Neutrophil (primary cell): ENCODE results near the gene C10orf95.

ENCODE experiments used
- H3K27ac ChIP-seq: fragments of 200-600 bp; sonication (generic); 2 replicates; pipeline ENCODE4 v1.5.1; 2016; ENCODE audit warnings: mild to moderate bottlenecking, moderate library complexity
- H3K27me3 ChIP-seq: fragments of 200-600 bp; sonication (generic); 2 replicates; pipeline ENCODE4 v1.6.0; 2016; ENCODE audit warnings: mild to moderate bottlenecking
- H3K36me3 ChIP-seq: fragments of 200-600 bp; sonication (generic); 2 replicates; pipeline ENCODE4 v1.5.1; 2017
- H3K4me1 ChIP-seq, 2 experiments: fragments of 200-600 bp in 1 of 2; sonication (generic) in 1 of 2; 1 replicate in 1 of 2; 2 replicates in 1 of 2; pipeline versions ENCODE4 v1.5.1 to v1.6.1; 2013 to 2016; ENCODE audit warnings: low read depth in 1 of 2, low read length in 1 of 2, mild to moderate bottlenecking in 1 of 2, moderate library complexity in 1 of 2; ENCODE audit not compliant: control insufficient read depth in 1 of 2, insufficient read depth in 1 of 2
- H3K4me3 ChIP-seq, 2 experiments: fragments of 200-600 bp in 1 of 2; sonication (generic) in 1 of 2; 1 replicate in 1 of 2; 2 replicates in 1 of 2; pipeline ENCODE4 v1.5.1; 2013 to 2016; ENCODE audit warnings: low read depth in 1 of 2, low read length in 1 of 2, mild to moderate bottlenecking in 1 of 2, moderate library complexity in 1 of 2
- H3K9me3 ChIP-seq: fragments of 200-600 bp; sonication (generic); 2 replicates; pipeline ENCODE4 v1.5.1; 2016
- CTCF ChIP-seq: fragments of 200-600 bp; sonication (generic); IDR thresholded peaks from 2 replicates; pipeline ENCODE4 v1.5.1; 2016; ENCODE audit warnings: antibody characterized with exemption

Gene C10orf95

GRCh38 chr10:102462512-102463054 lies 11.2 kb upstream of the C10orf95 start:
- TF ChIP-seq CTCF = no peak
- Histone ChIP-seq H3K4me1 (peaks cover 48 to 54% of the 10 kb centered on the region in 2 experiments), H3K27me3 (no peaks in the 10 kb centered on the region), H3K9me3 (no peaks in the 10 kb centered on the region), H3K27ac (peak overlapping the region; percentile 70), H3K36me3 (no peaks in the 10 kb centered on the region), H3K4me3 (peak overlapping the region; percentile 65 to 69)

GRCh38 chr10:102461187-102462054 lies 10.1 kb upstream of the C10orf95 start:
- no peaks in the 10 kb centered on the region for H3K27me3 ChIP-seq
- no peaks in the 10 kb centered on the region for H3K9me3 ChIP-seq
- peak overlapping the region; percentile 70 for H3K27ac ChIP-seq
- TF ChIP-seq CTCF = peak; percentile 17
- no peaks in the 10 kb centered on the region for H3K36me3 ChIP-seq
- peak overlapping the region; percentile 65 to 69 for H3K4me3 ChIP-seq
- H3K4me1 ChIP-seq = peaks cover 44 to 50% of the 10 kb centered on the region in 2 experiments

- Histone ChIP-seq H3K9me3 (no peaks in the 10 kb centered on the region), H3K27ac (peak overlapping the region; percentile 70), H3K4me3 (peak overlapping the region; percentile 65 to 69), H3K4me1 (peaks cover 50 to 53% of the 10 kb centered on the region in 2 experiments), H3K27me3 (no peaks in the 10 kb centered on the region), H3K36me3 (no peaks in the 10 kb centered on the region)
- TF ChIP-seq CTCF = no peak
Measured at GRCh38 chr10:102460836-102461186, 9.5 kb upstream of the C10orf95 start.

- no peak for TF ChIP-seq CTCF
- Histone ChIP-seq H3K36me3 (no peaks in the 10 kb centered on the region), H3K27me3 (no peaks in the 10 kb centered on the region), H3K4me1 (peaks cover 64 to 66% of the 10 kb centered on the region in 2 experiments), H3K9me3 (no peaks in the 10 kb centered on the region), H3K27ac (no peak overlapping the region), H3K4me3 (no peak overlapping the region)
Measured at GRCh38 chr10:102458656-102459055, 7.3 kb upstream of the C10orf95 start.

GRCh38 chr10:102457591-102458150 lies 6.3 kb upstream of the C10orf95 start:
- TF ChIP-seq CTCF = no peak
- H3K4me3 ChIP-seq = no peak overlapping the region
- no peaks in the 10 kb centered on the region for H3K27me3 ChIP-seq
- H3K4me1 ChIP-seq = peaks cover 64 to 66% of the 10 kb centered on the region in 2 experiments
- no peaks in the 10 kb centered on the region for H3K36me3 ChIP-seq
- H3K9me3 ChIP-seq = no peaks in the 10 kb centered on the region
- H3K27ac ChIP-seq = no peak overlapping the region
